Activated CD4-positive, alpha-beta T cell treated with anti-CD3 and anti-CD28 coated beads, Interleukin-2, amount 50 U/mL, for 16 hours (primary cell): ENCODE measurements around the gene SHISAL1.

Experiments used
- DNase-seq: peaks from one replicate; pipeline ENCODE4 v3.0.0-alpha.2; 2020

SHISAL1 gene

DNA sequence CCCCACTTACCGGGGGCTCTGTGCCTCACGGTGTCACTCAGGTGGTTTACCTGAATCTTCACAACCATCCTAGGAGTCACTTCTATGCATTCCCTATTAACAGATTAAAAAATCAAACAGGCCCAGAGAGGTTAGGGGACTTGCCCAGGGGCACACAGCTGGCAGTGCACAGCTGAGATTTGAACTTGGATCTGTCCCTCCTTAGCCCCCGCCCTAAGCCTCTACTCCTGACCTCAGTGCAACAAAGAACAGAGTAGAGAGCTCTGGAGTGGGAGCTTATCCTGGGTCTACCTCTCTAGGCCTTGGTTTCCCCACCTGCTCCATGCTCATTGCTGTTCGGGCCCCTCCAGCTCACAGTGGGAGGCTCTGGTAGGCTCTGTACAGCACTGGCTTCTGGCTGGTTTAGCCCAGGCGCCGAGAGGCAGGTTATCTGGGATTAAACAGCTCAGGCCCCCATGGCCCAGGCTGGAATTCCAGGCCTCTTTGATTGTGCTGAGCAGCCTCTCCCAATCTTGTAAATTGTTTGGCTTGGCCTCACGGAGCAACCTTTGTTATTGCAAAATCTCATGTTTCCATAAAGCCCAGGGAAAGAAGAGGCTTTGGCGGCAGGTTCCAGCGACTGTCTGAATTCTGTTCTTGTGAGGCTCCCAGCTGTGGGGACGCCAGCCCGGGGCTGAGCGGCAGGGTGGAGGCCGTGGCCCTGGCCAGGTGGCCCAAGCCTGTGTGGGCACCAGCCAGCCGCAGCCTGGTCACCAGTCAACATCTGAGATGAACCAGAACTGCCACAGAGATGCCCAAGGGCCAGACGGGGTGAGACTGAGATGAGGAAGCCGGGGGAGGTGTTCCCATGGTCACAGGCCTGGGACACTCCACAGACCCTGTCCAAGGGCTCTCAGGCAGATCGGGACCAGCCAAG lies 28.9 kb upstream of the SHISAL1 start:
- no peak for DNase-seq

DNA sequence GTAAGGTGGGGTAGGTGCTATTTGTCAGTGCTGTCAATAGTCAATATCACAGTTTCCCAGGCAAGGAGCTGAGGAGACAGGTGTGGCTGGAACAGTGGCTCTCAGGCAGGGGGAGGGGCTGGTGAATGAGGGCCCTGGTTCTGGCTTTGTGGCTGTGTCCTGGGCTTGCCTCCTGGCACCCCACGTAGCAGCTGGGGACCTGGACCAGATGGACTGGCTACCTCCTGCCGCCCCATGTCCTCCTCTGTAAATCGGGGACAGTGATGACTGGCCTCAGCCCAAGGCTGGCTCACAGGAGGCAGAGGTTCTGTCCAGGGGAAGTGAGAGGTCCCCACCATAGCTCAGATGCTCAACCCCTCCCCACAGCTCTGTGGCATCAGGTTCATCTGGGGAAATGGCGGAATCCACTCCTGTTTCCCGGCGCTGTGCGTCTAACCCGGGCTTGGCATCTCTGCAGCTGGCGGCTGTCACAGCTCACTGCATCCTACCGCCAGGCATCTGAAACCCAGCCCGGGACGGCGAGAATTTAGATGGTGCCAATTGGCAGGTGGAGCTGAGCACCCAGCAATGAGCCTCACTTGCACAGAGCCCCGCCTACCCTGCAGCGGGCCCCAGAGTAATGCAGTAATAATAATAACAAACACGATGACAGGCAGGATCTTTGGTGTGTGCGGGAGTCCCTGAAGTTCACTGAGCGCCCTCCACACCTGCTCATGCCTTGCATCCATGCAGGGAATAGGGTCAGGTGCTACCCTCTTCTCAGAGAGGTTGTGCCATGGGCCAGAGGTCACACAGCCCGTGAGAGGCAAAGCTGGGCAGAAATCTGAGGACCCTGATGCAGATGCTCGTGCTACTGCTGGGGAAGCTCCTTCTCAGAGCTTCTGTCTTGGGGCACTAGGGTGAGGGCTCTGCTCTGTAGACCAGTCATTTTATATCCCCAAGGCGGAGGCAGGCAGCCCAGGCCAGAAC lies 27.8 kb upstream of the SHISAL1 start:
- no peak for DNase-seq

DNA sequence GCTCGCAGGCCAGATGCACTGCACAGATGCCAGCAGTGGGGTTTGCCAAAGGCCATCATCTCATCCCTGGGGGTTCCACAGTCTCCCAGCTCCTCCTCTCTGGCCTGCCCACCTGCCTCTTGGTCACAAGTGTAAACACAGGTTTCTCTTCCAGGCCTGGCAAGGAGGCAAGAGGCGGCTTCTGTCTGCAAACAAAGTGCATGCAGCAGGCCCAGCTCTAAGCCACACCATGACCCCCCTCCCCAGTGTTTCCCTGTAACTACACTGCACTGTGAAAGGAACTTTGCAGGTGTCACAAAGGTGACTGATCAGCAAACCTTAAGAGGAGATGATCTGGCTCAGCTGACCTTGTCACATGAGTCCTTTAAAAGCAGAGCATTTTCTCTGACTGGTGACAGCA lies 26.2 kb upstream of the SHISAL1 start:
- DNase-seq = no peak

DNA sequence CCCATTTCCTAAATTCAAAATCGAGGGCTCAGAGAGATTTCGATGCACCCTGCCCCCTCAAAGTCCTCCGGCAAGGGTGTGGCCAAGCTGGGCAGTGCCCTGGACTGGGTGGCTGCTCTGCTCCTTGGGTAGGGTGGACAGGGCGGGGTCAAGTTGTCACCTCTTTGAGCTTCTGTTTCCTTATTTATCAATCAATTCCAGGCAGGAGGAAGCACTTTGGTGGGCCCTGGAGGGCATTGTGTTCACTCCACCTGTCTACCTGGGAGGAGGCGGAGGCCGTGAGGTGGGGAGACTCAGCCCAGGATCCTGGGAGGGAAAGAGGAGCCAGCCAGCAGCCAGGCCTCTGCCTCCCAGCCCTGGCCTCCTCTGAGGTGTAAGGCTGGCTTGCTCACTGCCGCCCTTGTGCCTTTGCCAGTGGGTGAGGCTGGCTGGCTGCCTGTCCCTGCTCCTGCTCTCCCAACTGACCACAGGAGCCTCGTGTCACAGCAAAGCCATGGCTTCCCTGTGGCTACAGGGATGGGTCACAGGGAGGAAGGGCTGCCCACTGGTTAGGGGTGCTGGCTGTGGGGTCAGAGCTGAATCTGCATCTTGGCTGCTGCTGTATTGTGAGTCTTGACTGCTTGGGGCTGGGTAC lies 25.5 kb upstream of the SHISAL1 start:
- no peak for DNase-seq

DNA sequence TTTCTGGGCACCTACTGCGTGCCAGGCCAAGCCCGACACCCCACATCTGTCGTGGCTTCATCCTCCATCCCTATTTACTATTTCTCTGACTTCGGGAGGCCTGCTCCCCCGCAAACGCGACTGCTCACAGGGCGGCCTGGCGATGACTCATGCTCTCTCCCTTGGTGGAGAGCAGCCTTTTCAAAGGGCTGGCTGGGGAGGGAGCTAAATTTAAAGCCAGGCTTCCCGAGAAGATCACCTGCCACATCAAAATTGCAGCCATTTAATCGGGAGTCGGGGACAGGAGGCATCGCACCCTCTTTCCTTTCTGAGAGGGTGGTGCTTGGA lies 24.9 kb upstream of the SHISAL1 start:
- no peak for DNase-seq

DNA sequence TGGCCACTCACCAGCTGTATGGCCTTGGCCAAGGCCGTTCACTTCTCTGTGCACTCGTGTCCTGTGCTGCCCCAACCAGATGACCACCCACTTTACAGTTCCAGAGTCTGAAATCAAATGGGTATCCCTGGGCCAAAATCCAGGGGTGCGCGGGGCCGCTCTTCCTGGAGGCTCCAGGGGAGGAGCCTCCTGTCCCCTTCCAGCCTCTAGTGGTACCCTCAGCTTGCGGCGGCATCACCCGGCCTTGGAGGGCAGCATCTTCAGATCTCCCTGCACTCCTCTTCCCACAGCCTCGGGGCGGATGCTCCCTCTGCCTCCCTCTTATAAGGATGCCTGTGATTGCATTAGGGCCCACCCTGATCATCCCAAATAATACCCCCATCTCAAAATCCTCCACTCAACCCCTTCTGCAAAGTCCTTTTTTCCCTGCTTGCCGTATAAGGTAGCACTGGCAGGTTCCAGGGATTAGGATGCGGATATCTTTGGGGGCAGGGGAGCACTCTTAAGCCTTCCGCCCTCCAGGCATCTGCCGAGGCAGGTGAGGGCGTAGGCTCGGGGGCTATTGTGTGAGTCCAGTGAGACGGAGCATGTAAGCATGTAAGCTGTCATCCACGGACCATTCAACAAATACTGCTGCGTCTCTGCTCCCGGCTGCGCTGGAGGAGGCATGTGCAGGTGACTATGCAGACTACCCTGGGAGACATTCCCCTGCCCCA lies 24.4 kb upstream of the SHISAL1 start:
- no peak for DNase-seq

DNA sequence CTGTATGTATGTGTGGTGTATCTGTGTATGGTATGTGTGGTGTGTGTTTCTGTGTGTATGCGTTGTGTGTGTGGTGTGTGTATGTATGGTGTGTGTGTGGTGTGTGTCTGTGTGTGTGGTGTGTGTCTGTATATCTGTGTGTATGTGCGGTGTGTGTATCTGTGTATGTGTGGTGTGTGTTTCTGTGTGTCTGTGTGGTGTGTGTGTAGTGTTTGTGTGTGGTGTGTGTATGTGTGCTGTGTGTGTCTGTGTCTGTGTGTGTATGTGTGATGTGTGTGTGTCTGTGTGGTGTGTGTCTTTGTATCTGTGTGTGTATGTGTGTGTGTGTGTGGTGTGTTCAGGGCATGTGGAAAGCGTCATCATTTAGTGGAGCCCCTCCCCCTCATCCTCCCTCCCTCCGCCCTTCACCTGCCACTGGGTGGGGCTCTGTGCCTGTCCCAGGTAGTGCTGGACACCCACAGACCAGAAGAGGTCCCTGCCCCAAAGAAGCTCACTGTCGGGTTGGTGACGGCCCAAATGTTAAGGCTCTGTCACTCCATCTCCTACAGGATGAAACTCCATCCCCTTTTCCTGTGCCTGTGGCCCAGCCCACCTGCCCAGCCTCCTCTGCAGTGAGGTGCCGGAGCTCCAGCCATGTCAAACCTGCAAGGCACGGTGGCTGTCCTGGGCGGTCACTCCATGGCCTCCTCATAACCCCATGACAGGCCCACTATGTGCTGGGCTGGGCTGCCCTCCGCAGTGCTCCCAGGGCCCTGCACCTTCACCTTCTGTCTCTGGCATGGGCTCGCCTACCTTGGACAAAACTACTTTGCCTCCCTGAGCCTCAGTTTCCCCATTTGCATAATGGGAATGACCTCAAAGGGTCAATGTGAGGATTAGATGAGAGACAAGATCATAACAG lies 23.4 kb upstream of the SHISAL1 start:
- DNase-seq = no peak

DNA sequence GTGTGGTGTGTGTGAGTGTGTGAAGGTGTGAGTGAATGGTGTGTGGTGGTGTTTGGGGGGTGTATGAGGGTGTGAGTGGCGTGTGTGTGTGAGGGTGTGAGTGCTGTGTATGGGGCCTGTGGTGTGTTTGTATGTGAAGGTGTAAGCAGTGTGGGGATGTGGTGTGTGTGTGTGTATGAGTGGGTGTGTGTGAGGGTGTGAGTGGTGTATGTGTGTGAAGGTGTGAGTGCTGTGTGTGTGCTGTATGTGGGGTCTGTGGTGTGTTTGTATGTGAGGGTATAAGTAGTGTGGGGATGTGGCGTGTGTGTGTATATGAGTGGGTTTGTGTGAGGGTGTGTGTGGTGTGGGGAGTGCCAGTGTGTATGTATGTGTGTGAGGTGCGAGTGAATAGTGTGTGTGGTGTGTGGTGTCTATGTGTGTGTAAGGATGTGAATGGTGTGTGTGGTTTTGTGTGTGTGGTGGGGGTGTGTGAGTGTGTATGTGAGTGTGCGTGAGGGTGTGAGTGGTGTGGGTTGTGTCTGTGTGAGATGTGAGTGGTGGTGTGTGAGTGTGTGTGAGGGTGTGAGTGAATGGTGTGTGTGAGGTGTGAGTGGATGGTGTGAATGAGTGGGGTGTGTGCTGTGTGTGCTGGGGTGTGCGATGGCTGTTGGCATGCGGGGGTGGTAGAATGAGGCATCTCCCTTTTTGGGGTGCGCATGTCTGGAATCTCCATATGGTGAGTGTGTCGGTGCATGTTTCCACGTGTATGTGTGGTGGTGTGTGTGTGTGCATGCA lies 22.5 kb upstream of the SHISAL1 start:
- no peak for DNase-seq

DNA sequence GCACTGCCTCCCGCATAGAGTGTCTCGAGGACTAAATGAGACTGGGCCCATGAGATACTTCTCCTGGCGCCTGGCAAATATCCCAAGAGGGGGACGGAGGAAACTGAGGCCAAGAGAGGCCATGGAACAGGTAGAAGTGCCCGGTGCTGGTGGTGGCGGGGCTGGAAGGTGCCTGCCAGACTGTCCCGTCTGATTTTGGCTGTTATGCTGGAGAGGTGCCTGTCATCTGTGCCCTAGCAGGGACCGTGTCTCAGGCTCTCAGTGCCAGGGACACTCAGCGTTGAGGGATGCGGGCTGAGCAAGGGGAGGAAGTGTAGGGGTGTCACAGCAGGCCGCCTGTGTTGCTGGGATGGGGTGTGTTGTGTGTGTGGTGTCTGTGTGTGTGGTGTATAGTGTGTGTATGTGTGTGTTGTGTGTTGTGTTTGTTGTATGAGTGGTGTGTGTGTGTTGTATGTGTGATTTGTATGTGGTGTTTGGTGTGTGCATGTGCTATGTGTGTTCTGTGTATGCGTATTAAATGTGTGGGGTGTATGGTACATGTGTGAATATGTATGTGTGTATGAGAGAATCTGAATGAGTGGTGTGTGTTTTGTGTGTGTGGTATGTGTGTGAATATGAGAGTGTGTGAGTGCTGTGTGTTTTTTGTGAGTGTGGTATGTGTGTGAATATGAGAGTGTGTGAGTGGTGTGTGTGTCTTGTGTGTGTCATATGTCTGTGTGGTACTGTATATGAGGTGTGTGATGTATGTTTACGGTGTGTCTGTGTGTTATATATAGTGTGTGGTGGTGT lies 21.3 kb upstream of the SHISAL1 start:
- DNase-seq = no peak

DNA sequence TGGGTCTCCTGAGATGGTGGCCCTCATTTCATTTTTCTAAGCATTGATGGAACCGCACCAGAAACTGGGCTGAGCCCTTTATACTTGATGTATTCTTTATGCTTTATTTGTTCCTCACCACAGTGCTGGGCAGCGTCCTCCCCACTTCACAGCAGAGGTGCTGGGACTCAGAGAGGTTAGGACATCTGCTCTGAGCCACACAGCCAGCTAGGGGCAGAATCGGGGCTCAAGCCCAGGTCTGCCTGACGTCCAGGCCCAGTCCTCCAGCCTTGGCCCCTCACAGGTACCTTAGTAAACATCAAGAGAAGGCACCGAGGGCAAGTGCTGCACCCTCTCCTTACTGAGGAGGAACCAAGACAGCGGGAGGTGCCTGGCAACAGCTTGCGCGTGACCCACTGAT lies 20.2 kb upstream of the SHISAL1 start:
- no peak for DNase-seq

DNA sequence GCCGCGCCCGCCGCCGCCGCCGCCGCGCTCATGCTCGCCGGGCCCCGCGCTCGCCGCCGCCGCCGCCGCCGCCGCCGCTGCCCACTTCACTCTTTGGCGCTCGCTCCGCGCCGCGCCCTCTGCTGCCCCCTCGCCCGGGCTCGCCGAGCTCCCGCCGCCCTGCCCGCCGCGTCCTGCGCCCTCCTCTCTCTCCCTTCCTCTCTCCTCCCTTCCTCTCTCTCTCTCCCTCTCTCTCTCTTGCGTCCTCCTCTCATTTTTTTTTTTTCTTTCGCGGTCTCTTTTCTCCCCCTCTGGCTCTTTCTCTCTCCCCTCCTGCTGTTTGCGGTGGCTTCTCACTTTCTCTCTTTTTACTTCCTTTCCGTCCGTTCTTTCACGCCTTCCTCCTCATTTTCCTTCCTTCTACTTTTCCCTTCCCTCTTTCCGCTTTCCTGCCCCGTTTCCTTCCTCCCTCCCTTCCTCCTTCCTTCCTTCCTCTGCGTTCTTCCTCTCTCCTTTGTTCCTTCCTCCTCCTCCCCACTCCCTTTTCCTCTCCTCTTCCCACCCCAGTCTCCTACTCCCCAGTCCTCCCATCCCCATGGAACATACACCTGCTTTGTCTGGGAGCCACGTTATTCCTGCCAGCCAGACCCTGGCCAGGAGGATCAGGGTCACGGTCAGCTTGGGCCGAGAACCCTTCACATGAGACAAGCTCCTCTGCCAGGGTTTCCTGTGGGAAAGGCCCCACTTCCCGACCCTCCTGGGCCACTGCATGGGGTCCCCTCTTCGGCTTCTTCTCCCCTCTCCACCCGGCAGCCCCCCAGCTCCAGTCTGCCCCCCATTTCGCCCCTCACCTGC lies 19.3 kb upstream of the SHISAL1 start:
- DNase-seq = no peak

DNA sequence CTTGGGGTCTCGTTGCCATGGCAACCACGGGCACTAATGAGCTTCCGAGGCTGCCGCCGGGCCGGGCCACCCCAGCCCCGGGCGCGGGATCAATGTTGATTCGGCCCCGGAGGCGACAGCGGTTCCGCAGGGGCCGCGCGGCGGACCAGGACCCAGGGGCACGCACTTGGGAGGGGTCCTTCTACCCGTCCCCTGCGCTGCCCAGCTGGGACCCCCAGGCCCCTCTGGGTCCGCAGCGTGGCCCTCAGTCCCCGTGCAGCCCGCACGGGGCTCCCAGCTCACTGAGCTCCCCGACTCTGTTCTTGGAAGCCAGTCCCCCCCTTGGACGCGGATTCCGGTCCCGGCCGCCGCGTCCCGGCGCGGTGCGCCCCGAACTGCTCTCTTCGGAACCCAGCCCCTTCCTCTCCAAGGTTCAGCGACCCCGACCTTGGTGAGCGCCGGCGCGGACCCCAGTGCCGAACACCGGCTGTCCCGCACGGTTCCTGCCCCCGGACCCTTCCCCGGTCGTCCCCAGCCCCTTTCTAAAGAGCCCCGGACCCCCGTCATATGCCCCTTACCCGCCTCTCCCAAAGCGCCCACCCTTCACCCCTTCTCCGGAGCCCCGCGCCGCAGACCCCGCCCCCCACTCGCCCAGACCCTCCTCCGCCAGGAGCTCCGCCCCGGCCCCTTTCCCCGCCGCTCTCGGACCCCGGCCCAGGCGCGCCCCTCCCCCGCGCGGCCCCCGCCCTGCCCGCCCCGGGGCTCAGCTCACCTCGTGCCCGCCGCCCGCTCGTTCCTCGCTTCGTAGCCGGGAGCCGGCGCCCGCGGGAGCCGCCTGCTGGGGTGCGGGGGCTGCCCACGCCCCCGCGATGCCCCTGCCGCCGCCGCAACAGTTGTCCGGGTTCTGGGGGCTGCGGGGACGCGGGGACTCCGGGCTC lies 18.3 kb upstream of the SHISAL1 start:
- DNase-seq = no peak

DNA sequence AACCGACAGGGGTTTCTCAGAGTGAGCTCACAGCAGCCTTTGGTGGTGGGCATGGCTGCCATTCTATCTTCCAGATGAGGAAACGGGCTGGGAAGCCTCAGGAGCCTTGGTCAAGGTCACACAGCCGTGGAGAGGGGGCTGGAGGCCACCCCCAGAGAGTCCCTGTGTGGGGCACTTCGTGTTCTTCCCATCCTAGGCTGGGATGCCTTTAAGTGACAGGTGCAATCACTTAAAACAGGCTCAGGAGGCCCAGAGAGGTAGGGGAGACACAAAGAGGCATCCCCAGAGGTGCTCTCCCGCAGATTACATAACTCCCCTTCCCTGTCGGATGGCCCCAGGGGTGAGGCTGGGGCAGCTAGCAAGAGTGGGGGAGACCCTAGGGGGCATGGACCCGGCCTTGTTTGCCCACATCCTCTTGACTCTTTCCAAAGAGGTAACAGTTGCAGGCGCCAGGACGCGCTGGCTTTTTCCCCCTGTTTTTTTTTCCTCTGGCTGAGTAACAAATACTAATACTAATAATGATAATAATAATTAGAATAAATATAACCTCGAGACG lies 17.5 kb upstream of the SHISAL1 start:
- DNase-seq = no peak

DNA sequence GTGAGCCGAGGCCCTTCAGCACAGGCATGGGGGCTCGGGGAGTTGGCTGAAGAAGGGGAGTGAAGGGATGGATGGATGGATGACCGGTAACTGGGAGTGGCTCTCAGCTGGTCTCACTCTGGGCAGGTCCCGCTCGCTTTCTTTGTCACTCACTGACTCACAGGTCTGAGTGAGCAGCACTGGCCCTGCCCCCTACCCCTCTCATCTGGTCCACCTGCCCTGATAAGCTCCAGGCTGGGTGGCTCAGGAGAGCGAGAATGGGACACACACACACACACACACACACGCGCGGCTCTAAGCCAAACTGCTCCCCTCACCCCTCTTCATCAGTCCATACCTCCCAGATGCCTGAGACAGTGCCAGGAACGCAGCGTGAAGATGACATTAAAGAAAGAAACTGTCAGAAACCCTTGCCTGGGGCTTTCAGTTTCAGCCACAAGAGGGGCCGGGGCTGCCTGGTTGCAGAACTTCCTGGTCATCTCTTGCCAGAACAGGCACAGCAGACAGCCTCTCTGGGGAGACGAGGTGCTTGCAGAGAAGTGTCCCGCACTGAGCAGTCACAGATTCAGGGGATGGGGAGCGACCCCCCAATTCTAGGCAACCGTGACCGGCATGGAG lies 16.5 kb upstream of the SHISAL1 start:
- peak; percentile 68 for DNase-seq

DNA sequence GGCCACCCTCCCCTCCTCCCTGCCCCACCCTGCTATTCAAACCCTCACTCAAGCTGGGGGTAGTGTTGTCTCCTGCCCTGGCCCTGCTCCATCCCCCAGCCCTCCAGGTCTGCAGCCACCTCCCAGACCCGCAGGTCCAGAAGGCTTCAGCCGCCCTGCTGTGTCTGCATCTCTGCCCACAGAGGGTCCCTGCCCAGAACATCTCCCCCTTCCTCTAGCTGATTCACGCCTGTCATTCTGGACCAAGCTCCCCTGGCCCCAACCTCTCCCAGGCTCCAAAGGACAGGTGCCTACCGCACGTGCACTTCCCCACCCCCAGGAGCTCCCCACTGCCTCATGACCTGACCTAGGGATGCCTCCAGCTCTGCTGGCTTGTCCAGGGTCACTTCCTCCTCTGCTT lies 16.0 kb upstream of the SHISAL1 start:
- DNase-seq = no peak

DNA sequence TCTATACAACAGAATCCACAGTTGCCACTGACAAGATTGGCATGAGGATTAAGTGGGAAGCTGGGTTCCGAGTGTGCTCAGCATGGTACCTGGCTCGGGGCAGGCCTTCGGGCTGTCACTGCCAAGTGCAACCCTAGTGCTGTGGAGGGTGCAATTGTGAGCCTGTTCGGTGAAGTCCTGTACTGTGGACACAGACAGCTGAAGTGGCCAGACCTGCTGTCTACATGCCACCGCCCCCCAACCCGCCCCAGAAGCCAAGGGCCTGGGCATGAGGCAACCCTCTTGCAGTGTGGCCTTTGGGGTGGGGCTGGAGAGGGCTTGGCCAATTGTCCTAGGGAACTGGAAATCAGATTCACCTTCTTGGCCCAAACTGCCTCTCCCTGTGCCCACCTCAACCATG lies 15.6 kb upstream of the SHISAL1 start:
- no peak for DNase-seq

DNA sequence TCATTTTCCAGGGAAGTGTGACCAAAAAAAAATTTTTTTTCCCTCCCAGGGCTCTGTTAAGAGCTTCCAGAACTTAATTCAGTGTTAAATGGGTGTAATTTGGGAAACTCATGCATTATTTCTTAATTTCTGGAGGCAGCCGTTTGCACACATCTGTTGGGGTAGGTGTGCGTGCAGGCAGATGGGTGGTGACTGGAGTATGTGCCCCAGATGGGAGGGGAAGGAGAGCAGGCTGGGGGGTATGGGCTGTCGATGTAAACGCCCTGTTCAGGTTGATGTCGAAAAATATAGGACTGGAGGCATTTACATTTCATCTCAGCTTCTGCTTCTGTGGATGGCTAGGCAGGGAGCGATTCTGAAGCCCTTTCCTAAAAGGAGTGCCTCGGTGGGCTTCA lies 13.7 kb upstream of the SHISAL1 start:
- DNase-seq = no peak
